Vagina (tissue), 2 donors: Measurements from ENCODE around the gene SPTLC3. TPM values are rescaled to one million over a fixed set of nuclear protein-coding genes. Genes with fewer than 3 reads are reported as not detected.

Experiments used
- DNase-seq, 2 donors: peaks; one replicate each; pipeline ENCODE4 v3.0.0-alpha.2; 2017; ENCODE audit errors: extremely low spot score in 2 of 2
- H3K27ac ChIP-seq: fragments of 200-600 bp; sonication (generic); one replicate; pipeline ENCODE4 v1.5.1; 2019
- H3K27me3 ChIP-seq: fragments of 200-600 bp; sonication (generic); one replicate; pipeline ENCODE4 v1.5.1; 2019
- H3K36me3 ChIP-seq, 2 donors: fragments of 200-600 bp; sonication (generic); one replicate each; pipeline ENCODE4 v1.5.1; 2017 to 2019
- H3K4me1 ChIP-seq: fragments of 200-600 bp; sonication (generic); one replicate; pipeline ENCODE4 v1.5.1; 2019
- H3K4me3 ChIP-seq, 2 donors: fragments of 200-600 bp; sonication (generic); 1 replicate in 1 of 2; 2 replicates in 1 of 2; pipeline ENCODE4 v1.5.1; 2016 to 2019
- H3K9me3 ChIP-seq: fragments of 200-600 bp; sonication (generic); one replicate; pipeline ENCODE4 v1.5.1; 2019
- POLR2A ChIP-seq, 2 donors: fragments of 450-650 bp; IDR thresholded peaks; one replicate each; pipeline ENCODE4 v1.6.1; 2017; ENCODE audit warnings: antibody characterized with exemption in 2 of 2, mild to moderate bottlenecking in 2 of 2, moderate library complexity in 2 of 2
- POLR2AphosphoS5 ChIP-seq, 2 donors: sonication (generic); formaldehyde crosslinking; IDR thresholded peaks; one replicate each; pipeline ENCODE4 v1.9.0; 2017; ENCODE audit warnings: antibody characterized with exemption in 2 of 2, mild to moderate bottlenecking in 2 of 2, low read depth in 1 of 2; ENCODE audit not compliant: insufficient read depth in 1 of 2
- intact Hi-C: fragments of 100-400 bp; cut with DNase I; formaldehyde crosslinking; loops from one replicate; pipeline ENCODE4 v1.15.1; 2023
- total RNA-seq: library from RNA; depleted of rRNA; stranded (reverse); fragments of >200 nt; gene quantifications from one replicate; pipeline ENCODE4 v1.2.3, GENCODE V29; 2016
- TF ChIP-seq, protein P1 (sequence below), 3 experiments: fragments of 450-650 bp in 2 of 3; fragments of 200-600 bp in 1 of 3; sonication (generic) in 1 of 3; IDR thresholded peaks; one replicate each; pipeline ENCODE4 v1.5.1; 2017 to 2019; ENCODE audit warnings: antibody characterized with exemption in 3 of 3, mild to moderate bottlenecking in 2 of 3, moderate library complexity in 2 of 3

Gene SPTLC3
- total RNA-seq, 1 donor from 2014 or later, result 5.9 TPM

DNA sequence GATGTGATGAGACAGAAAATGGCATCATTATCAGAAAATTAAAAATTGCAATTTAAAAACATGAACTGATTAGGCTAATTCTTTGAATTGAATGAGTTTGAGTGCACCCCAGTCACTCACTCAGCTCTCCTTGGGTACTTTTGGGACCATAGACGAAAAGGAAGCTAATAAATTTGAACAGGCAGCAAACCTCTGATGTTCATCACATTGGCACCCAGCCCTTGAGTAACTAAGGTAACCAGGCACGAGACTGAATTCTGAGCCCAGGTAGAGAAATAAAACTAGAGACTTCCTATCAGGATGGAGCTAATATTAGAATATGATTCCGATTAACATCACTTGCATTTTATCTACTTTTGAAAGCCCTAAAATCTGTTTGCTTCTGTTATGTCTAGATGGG, 131.4 kb downstream of the SPTLC3 start:
- TF ChIP-seq POLR2AphosphoS5 (IDR thresholded peaks at IDR 0.05; ENCODE audit: insufficient read depth in 1 of 2, low read depth in 1 of 2) (no peak), POLR2A (IDR thresholded peaks at IDR 0.05) (no peak)
- TF ChIP-seq, protein P1, sequence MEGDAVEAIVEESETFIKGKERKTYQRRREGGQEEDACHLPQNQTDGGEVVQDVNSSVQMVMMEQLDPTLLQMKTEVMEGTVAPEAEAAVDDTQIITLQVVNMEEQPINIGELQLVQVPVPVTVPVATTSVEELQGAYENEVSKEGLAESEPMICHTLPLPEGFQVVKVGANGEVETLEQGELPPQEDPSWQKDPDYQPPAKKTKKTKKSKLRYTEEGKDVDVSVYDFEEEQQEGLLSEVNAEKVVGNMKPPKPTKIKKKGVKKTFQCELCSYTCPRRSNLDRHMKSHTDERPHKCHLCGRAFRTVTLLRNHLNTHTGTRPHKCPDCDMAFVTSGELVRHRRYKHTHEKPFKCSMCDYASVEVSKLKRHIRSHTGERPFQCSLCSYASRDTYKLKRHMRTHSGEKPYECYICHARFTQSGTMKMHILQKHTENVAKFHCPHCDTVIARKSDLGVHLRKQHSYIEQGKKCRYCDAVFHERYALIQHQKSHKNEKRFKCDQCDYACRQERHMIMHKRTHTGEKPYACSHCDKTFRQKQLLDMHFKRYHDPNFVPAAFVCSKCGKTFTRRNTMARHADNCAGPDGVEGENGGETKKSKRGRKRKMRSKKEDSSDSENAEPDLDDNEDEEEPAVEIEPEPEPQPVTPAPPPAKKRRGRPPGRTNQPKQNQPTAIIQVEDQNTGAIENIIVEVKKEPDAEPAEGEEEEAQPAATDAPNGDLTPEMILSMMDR (IDR thresholded peaks at IDR 0.05), result no peak
- H3K4me1 ChIP-seq, result no peaks in the 10 kb centered on the region
- no peaks in the 10 kb centered on the region for H3K9me3 ChIP-seq

DNA sequence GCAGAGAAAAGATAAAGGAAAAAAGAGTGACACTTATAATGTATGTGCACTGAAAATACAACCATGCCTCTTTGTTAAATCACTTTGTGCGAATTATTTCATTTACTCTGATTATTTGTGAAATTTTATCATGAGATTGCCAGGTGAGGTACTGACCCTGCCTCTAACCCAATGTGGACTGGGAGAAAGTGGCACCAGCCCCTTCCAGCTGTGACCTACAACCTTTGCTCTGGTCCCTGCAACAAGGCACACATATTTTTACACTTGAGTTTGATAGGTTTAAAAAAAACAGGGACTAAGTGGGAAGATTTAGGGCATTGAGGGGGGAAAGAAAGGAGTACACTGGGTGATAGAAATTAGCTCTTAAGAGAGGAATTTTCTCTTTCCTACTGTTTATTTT, 132.0 kb downstream of the SPTLC3 start:
- intact Hi-C loops, result no loop called here
- H3K9me3 ChIP-seq, result no peaks in the 10 kb centered on the region
- no peak for TF ChIP-seq POLR2A (IDR thresholded peaks at IDR 0.05)
- TF ChIP-seq, protein P1 (IDR thresholded peaks at IDR 0.05), result no peak
- no peak for TF ChIP-seq POLR2AphosphoS5 (IDR thresholded peaks at IDR 0.05; ENCODE audit: insufficient read depth in 1 of 2, low read depth in 1 of 2)
- H3K36me3 ChIP-seq, result no peaks in the 10 kb centered on the region
- no peak overlapping the region for H3K4me3 ChIP-seq
- no peaks in the 10 kb centered on the region for H3K27me3 ChIP-seq
- DNase-seq, result no peak
- no peaks in the 10 kb centered on the region for H3K4me1 ChIP-seq
- no peak overlapping the region for H3K27ac ChIP-seq

More for the DNA sequence above, 131.4 kb downstream of the SPTLC3 start:
- Histone ChIP-seq H3K4me3 (no peak overlapping the region), H3K36me3 (no peaks in the 10 kb centered on the region), H3K27ac (no peak overlapping the region), H3K27me3 (no peaks in the 10 kb centered on the region)
- no peak for DNase-seq
- intact Hi-C loops, result no loop called here

DNA sequence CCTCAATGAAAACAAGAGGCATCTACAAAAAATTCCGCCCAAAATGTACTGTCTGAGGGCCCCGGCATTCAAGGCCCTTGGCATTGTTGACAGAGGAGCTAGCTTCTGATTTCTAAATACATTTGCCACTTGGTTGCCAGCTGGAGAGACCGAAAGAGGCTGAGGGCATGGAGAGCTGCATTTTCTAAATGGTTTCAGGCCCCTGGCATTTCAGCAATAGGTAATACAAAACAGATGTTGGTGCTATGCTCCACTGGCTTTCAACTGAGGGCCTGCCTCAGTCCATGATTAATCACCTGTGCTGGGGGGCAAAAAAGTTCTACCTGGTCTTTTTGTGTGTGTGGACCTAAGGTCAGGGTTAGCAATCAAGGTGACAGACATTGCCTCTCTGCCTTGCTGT, 132.8 kb downstream of the SPTLC3 start:
- Histone ChIP-seq H3K27me3 (no peaks in the 10 kb centered on the region), H3K27ac (no peak overlapping the region), H3K9me3 (no peaks in the 10 kb centered on the region), H3K36me3 (no peaks in the 10 kb centered on the region), H3K4me3 (no peak overlapping the region), H3K4me1 (no peaks in the 10 kb centered on the region)
- TF ChIP-seq POLR2AphosphoS5 (IDR thresholded peaks at IDR 0.05; ENCODE audit: insufficient read depth in 1 of 2, low read depth in 1 of 2), result no peak
- TF ChIP-seq, protein P1 (IDR thresholded peaks at IDR 0.05), result no peak
- TF ChIP-seq POLR2A (IDR thresholded peaks at IDR 0.05), result no peak
- DNase-seq, result no peak
- intact Hi-C loops, result no loop called here

DNA sequence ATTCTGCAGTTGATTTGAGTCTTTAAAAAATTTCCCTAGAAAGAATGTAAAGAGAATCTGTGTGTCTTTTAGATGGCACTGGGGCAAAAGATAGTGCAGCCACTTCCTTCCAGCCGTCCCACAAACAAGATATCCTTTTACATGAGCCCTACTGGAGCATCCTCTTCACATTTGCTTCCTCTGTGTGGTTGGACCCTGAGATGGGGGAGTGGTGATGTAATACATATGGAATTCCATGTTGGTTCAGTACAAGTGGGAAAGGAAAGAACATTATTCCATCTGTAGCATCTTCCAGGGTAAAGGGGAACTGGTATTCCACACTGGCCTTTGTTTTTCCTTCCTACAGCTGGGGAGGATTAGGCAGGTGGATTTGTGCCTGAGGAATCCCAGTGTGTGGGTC, 133.4 kb downstream of the SPTLC3 start:
- Histone ChIP-seq H3K27me3 (no peaks in the 10 kb centered on the region), H3K9me3 (no peaks in the 10 kb centered on the region), H3K4me1 (no peaks in the 10 kb centered on the region), H3K27ac (no peak overlapping the region), H3K36me3 (no peaks in the 10 kb centered on the region), H3K4me3 (no peak overlapping the region)
- intact Hi-C loops, result no loop called here
- no peak for DNase-seq
- TF ChIP-seq, protein P1 (IDR thresholded peaks at IDR 0.05), result no peak
- TF ChIP-seq POLR2A (IDR thresholded peaks at IDR 0.05), result no peak
- no peak for TF ChIP-seq POLR2AphosphoS5 (IDR thresholded peaks at IDR 0.05; ENCODE audit: insufficient read depth in 1 of 2, low read depth in 1 of 2)

DNA sequence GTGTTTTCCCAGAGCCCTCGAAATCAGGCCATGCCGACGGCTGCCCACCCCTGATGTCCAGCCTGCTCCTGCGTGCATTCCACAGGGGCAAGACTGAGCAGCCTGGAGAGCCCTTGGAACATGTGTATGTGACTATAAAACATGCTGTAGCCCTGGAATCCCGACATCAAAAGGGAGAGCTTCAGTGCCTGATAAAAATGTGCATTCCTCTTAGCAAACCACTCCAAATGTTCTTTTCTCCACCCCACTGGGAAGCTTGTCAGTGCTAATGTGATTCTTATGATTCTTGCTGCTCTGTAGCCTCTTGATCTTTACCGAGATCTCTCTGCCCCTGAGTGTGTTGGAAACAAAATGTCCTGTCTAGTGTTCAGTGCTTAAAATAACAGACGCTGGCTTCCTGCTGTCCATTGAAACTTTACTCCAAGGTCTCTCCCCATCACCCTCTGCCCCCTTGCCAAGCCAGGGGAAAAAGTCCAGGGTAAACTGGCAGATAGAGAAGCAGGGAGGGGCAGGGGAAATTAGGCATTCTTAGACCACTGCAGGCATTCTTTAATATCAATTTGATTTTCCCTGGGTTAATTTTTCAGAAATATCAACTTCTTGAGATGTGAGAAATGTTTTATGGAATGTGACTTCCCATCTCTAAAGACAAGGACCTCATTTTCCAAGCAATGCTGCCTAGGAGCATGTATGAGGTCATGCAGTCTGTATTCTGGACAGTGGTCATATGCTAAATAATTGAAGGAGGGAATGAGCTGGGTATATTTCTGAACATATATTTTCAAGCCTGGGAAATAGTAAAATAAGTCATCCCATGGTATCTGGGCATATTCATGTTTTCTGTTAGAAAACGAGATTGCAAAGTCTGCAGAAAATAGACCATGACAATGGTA, 138.5 kb downstream of the SPTLC3 start:
- no peaks in the 10 kb centered on the region for H3K9me3 ChIP-seq
- H3K27ac ChIP-seq, result no peak overlapping the region
- no peaks in the 10 kb centered on the region for H3K36me3 ChIP-seq
- TF ChIP-seq POLR2AphosphoS5 (IDR thresholded peaks at IDR 0.05; ENCODE audit: insufficient read depth in 1 of 2, low read depth in 1 of 2), result no peak
- no peak for TF ChIP-seq POLR2A (IDR thresholded peaks at IDR 0.05)
- TF ChIP-seq, protein P1 (IDR thresholded peaks at IDR 0.05), result no peak
- intact Hi-C loops, result no loop called here
- no peak overlapping the region for H3K4me3 ChIP-seq
- no peak for DNase-seq
- H3K27me3 ChIP-seq, result no peaks in the 10 kb centered on the region
- peaks cover 8% of the 10 kb centered on the region for H3K4me1 ChIP-seq
